ENCODE results near the gene TSPAN17. TPM values are rescaled to one million over a fixed set of nuclear protein-coding genes. Genes with fewer than 3 reads are reported as not detected.

TSPAN17 gene
- total RNA-seq, 1 experiment from 2014 or later, result 50.1 TPM

DNA sequence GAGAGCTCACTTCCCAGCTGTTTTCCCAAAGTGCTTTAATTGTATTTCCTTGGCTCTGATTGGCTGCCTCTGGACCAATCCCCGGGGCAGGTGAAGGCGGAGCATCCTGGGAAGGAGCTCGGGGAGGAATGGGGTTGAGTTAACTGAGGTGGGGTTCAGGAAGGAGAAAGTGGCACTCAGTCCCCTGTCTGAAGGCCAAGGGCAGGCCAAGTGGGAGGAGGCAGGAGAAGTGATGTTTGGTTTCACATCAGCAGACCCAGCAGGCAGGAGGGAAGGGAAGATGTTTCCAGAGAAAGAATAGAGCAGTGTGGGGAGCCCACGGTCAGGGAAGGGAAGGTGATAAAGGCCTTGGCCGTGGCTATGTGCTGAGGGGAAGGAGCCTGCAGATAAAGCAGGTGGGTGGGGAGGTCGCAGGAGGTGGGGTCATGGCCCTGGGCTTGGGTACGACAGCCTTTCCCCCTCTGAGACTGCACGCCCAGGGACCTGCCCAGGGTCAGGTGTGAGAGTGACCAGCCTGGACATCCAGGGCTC is 3.1 kb downstream of the TSPAN17 start:
- POLR2A ChIA-PET, result no interaction called here
- Histone ChIP-seq H3K79me2 (ENCODE audit: insufficient read depth, low read length) (peaks cover 28% of the 10 kb centered on the region), H3K27ac (ENCODE audit: low read depth, low read length) (no peak overlapping the region), H3K4me2 (ENCODE audit: low read length) (no peak overlapping the region), H3K9ac (ENCODE audit: low read length) (no peak overlapping the region), H3K4me3 (replicated peaks in 1 of 2; ENCODE audit: low read depth in 1 of 2, low read length in 2 of 2) (no peak overlapping the region), H3K9me3 (ENCODE audit: control insufficient read depth in 1 of 2, insufficient read depth in 1 of 2, low read depth in 1 of 2, low read length in 2 of 2) (no peaks in the 10 kb centered on the region), H3K4me1 (ENCODE audit: control insufficient read depth in 1 of 2, insufficient read depth in 2 of 2, low read length in 2 of 2) (peaks cover 20 to 39% of the 10 kb centered on the region in 2 experiments), H2AFZ (ENCODE audit: low read depth, low read length, poor library complexity, severe bottlenecking) (no peak overlapping the region), H3K36me3 (ENCODE audit: control insufficient read depth in 1 of 2, insufficient read depth in 2 of 2, low read length in 2 of 2) (no peaks in the 10 kb centered on the region; a peak in 1 of 4 replicates), H3K9me2 (ENCODE audit: insufficient read depth) (no peaks in the 10 kb centered on the region), H4K20me1 (ENCODE audit: insufficient read depth) (no peaks in the 10 kb centered on the region), H3K27me3 (ENCODE audit: insufficient read depth, low read length) (no peaks in the 10 kb centered on the region)
- intact Hi-C loops (cut with micrococcal nuclease), result loop anchor here (10.0 kb wide), 1 partner anchor 654 kb away; the partner anchor contains the start of genes PRELID1 and RAB24
- DNase-seq (ENCODE audit: low read depth, low spot score) (no peak), ATAC-seq (no peak)
- CTCF ChIA-PET, result interaction anchor here (0.6 to 1.1 kb wide), 2 partner anchors 8 to 10 kb away, joined by 4 to 8 read pairs; no protein-coding TSS in a partner anchor
- RAD21 ChIA-PET (ENCODE audit: low non-redundant PET in 1 of 2, low total read pairs in 2 of 2, uncharacterized antibody in 2 of 2, unreplicated experiment in 2 of 2), result interaction anchor here in 1 of 2 experiments (0.7 kb wide), 1 partner anchor 463 kb away, joined by 3 read pairs; no protein-coding TSS in a partner anchor
- no peak for TF ChIP-seq ELF1 (IDR thresholded peaks at IDR 0.05; ENCODE audit: borderline replicate concordance, low read depth)
- TF ChIP-seq RAD21 (IDR thresholded peaks at IDR 0.05; ENCODE audit: low read depth), result no peak
- no peak for TF ChIP-seq POLR2A (IDR thresholded peaks at IDR 0.05; ENCODE audit: borderline replicate concordance, extremely low read depth, insufficient read depth, insufficient read length)
- TF ChIP-seq REST (IDR thresholded peaks at IDR 0.05; ENCODE audit: low read depth), result no peak
- no peak for TF ChIP-seq SIN3A (IDR thresholded peaks at IDR 0.05; ENCODE audit: low read depth)
- no peak for TF ChIP-seq CBX3 (IDR thresholded peaks at IDR 0.05; ENCODE audit: low read depth)
- TF ChIP-seq, protein P1, sequence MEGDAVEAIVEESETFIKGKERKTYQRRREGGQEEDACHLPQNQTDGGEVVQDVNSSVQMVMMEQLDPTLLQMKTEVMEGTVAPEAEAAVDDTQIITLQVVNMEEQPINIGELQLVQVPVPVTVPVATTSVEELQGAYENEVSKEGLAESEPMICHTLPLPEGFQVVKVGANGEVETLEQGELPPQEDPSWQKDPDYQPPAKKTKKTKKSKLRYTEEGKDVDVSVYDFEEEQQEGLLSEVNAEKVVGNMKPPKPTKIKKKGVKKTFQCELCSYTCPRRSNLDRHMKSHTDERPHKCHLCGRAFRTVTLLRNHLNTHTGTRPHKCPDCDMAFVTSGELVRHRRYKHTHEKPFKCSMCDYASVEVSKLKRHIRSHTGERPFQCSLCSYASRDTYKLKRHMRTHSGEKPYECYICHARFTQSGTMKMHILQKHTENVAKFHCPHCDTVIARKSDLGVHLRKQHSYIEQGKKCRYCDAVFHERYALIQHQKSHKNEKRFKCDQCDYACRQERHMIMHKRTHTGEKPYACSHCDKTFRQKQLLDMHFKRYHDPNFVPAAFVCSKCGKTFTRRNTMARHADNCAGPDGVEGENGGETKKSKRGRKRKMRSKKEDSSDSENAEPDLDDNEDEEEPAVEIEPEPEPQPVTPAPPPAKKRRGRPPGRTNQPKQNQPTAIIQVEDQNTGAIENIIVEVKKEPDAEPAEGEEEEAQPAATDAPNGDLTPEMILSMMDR (IDR thresholded peaks at IDR 0.05 in 2 of 3, conservative IDR thresholded peaks at IDR 0.05 in 1 of 3; ENCODE audit: borderline replicate concordance in 1 of 3, insufficient read depth in 1 of 3, low read depth in 2 of 3, low read length in 2 of 3), result no peak
- TF ChIP-seq EZH2 (IDR thresholded peaks at IDR 0.05), result no peak
- no peak for TF ChIP-seq FOSL1 (IDR thresholded peaks at IDR 0.05; ENCODE audit: low read depth)
- TF ChIP-seq MAX (IDR thresholded peaks at IDR 0.05), result no peak
- no peak for TF ChIP-seq TCF7L2 (IDR thresholded peaks at IDR 0.05; ENCODE audit: borderline replicate concordance, extremely low read depth, insufficient read depth, insufficient read length)
- no peak for TF ChIP-seq JUND (IDR thresholded peaks at IDR 0.05)
- no peak for TF ChIP-seq ZBTB33 (IDR thresholded peaks at IDR 0.05; ENCODE audit: extremely low read depth, insufficient replicate concordance, low read length)
- no peak for TF ChIP-seq EZH2phosphoT487 (IDR thresholded peaks at IDR 0.05; ENCODE audit: borderline replicate concordance)
- TF ChIP-seq, protein P2, sequence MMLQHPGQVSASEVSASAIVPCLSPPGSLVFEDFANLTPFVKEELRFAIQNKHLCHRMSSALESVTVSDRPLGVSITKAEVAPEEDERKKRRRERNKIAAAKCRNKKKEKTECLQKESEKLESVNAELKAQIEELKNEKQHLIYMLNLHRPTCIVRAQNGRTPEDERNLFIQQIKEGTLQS (IDR thresholded peaks at IDR 0.05), result no peak
- no peak for TF ChIP-seq ZNF274 (IDR thresholded peaks at IDR 0.05; ENCODE audit: low read depth, low read length)
- no peak for TF ChIP-seq YY1 (IDR thresholded peaks at IDR 0.05; ENCODE audit: extremely low read depth, insufficient replicate concordance, low read depth, low read length)
- BruUV-seq (replicated peaks), result no TSS peak

All from HCT116 (cell line).